Activated naive CD8-positive, alpha-beta T cell (primary cell): Measurements from ENCODE around the gene TRHDE.

Source experiments
- H3K27ac Mint-ChIP-seq: one replicate; pipeline ENCODE4 v1.8.0; 2021; ENCODE audit warnings: mixed read lengths
- H3K27me3 Mint-ChIP-seq: one replicate; pipeline ENCODE4 v1.8.0; 2021; ENCODE audit warnings: mixed read lengths
- H3K36me3 Mint-ChIP-seq: one replicate; pipeline ENCODE4 v1.8.0; 2021; ENCODE audit warnings: mixed read lengths
- H3K4me1 Mint-ChIP-seq: one replicate; pipeline ENCODE4 v1.8.0; 2021; ENCODE audit warnings: low read depth, mixed read lengths
- H3K4me3 Mint-ChIP-seq: one replicate; pipeline ENCODE4 v1.8.0; 2021; ENCODE audit warnings: mild to moderate bottlenecking, mixed read lengths
- H3K9me3 Mint-ChIP-seq: one replicate; pipeline ENCODE4 v1.8.0; 2021; ENCODE audit warnings: low read depth, mixed read lengths

Gene TRHDE

DNA sequence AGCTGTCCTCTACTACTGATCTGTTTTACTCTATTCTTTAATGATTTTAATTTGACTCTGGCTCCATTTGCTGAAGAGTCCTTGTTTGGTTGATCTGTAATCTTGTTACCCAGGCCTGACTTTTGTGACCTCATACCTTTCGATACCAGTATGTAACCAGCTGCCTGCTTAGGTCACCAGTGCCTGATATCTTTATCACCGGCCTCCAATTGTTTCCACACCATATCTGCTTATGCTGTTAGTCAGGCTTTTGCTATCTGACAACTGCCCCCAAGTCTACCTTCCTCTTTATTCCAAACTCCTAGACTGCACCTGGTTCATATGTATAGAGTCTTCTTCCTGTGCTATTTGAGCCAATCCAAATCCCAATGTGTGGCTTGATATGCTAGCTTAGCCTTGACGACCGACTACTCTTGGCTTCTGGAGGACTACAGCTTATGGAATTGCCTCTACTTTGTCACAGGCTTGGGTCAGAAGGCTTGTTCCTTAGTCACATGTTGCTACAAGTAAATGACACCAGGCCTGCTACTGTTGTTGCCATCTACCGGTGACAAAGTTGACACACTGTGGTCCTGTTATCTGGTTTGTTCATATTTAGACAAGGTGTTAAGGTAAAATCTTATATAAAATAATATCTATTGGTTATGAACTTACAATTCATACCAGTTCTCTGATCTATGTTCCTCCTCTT is 193.9 kb downstream of the TRHDE start:
- no peaks in the 10 kb centered on the region for H3K36me3 Mint-ChIP-seq

DNA sequence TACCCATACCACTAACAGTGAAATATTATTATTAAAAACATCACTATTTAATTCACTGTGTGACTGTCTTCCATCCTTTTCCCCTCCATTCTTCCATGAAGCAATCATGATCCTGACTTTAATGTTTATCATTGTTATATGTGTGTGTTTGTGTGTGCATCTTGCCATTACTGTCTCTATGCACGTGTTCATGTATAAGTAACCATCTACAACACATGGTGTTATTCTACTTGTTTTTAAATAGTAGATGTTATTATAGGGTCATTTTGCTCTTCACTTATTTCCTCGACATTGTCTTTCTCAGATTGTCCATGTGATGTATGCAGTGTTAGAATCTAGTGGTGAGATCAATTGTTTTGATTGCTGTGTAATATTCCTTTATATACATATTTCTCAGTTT is 195.8 kb downstream of the TRHDE start:
- Mint-ChIP-seq H3K4me1 (no peaks in the 10 kb centered on the region), H3K27ac (no peak overlapping the region), H3K36me3 (no peaks in the 10 kb centered on the region), H3K4me3 (no peak overlapping the region), H3K27me3 (no peaks in the 10 kb centered on the region), H3K9me3 (peaks cover 6% of the 10 kb centered on the region)

More for the DNA sequence above, 193.9 kb downstream of the TRHDE start:
- Mint-ChIP-seq H3K4me3 (no peak overlapping the region), H3K27me3 (no peaks in the 10 kb centered on the region), H3K9me3 (peaks cover 6% of the 10 kb centered on the region), H3K4me1 (no peaks in the 10 kb centered on the region), H3K27ac (no peak overlapping the region)

DNA sequence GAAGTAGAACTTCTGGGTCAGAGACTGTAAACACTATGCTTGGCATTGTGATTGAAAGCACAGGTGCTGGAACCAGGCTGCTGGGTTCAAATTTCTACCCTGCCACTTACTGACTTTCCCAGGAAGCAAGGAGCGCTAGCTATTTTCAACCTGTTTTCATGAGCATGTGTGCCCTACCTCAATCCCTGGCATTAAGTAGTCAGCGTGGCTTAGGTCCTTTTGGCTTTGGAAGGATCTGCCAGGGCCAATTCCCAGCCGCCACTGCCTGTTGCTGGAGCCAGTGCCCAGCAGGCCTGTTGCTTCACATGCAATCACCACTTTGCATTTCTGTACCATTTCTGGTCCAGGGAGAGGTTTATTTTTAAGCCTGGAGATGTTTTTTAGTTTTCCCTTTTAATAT is 196.3 kb downstream of the TRHDE start:
- H3K27me3 Mint-ChIP-seq, result no peaks in the 10 kb centered on the region
- no peaks in the 10 kb centered on the region for H3K36me3 Mint-ChIP-seq
- peaks cover 6% of the 10 kb centered on the region for H3K9me3 Mint-ChIP-seq
- H3K27ac Mint-ChIP-seq, result no peak overlapping the region
- no peak overlapping the region for H3K4me3 Mint-ChIP-seq
- H3K4me1 Mint-ChIP-seq, result no peaks in the 10 kb centered on the region

DNA sequence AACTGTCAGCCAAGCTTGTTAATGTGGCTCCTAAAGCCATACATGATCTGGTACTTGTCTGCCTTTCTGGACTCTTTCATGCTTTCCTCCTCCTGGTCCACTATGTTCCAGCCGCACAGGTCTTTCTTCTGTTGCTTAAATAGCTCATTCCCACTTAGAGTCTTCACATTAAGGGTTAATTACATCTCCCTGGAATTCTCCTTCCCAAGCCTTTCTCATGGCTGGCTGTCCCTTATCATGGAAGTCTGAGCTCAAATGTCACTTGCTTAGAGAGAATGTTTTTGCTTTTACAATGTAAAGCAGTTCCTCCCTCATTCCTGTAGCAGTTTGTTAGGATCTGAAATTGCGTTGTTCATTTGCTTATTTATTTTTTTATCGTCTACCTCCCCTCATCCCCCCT is 199.6 kb downstream of the TRHDE start:
- no peaks in the 10 kb centered on the region for H3K4me1 Mint-ChIP-seq
- H3K9me3 Mint-ChIP-seq, result peaks cover 3% of the 10 kb centered on the region
- no peaks in the 10 kb centered on the region for H3K36me3 Mint-ChIP-seq
- no peaks in the 10 kb centered on the region for H3K27me3 Mint-ChIP-seq
- H3K27ac Mint-ChIP-seq, result no peak overlapping the region
- H3K4me3 Mint-ChIP-seq, result no peak overlapping the region

DNA sequence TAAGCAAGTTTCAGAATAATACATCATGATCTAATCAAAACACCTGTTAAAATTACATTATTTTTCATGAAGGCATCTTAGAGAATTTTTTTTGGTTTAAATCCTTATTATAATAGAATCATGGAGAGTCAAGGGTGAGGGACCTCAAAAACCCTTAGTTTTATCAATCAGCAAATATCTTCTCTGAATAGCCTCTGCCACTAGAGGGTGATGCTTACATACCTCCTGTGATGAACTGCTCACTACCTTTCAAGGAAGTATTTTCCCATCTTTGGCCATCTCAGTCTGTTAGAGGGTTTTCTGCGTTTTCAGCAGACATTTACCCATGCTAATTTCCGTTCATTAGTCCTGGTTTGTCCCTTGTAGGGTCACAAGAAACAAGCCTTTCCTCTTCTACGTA is 200.2 kb downstream of the TRHDE start:
- Mint-ChIP-seq H3K27me3 (no peaks in the 10 kb centered on the region), H3K4me3 (no peak overlapping the region), H3K36me3 (no peaks in the 10 kb centered on the region), H3K9me3 (peaks cover 3% of the 10 kb centered on the region), H3K4me1 (no peaks in the 10 kb centered on the region), H3K27ac (no peak overlapping the region)

DNA sequence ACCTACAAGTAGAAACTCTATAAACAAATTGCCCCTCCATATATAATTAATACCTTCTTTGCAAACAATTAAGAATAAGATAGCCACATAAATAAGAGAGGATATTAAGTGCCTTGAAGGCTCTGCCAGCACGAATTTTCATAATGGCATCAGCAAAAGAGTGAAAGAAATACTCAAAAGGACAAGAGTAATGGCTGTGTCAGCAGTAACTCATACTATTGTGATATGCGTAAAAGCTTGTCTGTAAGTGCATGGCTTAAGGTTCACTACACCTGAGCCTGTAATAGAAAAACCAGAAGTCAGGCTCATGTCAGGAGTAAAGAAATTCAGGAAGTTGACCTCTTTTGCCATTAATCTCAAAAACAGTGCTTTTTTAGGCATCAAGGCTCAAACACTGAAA is 204.1 kb downstream of the TRHDE start:
- Mint-ChIP-seq H3K36me3 (no peaks in the 10 kb centered on the region), H3K27ac (no peak overlapping the region), H3K9me3 (no peaks in the 10 kb centered on the region), H3K4me3 (no peak overlapping the region), H3K27me3 (no peaks in the 10 kb centered on the region), H3K4me1 (no peaks in the 10 kb centered on the region)

DNA sequence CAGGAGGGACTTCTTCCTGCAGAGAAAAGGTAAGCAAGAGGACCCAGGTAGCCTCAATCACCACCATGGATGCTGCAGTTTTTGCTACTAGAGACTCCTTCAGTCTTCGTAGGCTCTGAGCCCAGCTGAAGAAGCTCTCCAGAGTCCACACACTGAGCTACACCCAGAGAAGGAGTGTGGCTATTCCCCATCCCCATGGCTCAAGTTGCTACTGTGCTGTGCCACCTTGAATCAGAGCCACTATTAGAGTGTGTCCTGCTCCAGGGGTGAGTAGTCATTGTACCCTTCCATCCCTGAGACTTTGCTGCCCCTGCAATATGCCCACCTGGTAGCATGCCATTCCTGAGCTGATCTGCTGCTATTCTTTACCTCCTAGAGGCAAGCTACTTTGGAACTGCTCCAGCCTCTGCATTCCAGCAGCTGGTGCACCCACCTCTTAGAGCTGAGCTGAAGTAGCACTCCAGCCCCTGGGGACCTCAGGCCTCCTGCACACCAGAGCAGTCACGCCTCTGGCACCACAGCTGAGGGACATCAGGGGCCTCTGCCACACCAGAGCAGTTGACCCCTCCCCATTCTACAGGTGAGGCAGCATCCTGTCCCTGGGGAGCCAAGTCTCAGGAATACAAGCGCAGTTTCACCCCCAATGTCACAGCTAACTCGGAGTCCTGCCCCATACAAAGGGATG is 213.0 kb downstream of the TRHDE start:
- H3K9me3 Mint-ChIP-seq, result no peaks in the 10 kb centered on the region
- no peaks in the 10 kb centered on the region for H3K4me1 Mint-ChIP-seq
- no peaks in the 10 kb centered on the region for H3K36me3 Mint-ChIP-seq
- no peak overlapping the region for H3K4me3 Mint-ChIP-seq
- H3K27ac Mint-ChIP-seq, result no peak overlapping the region
- no peaks in the 10 kb centered on the region for H3K27me3 Mint-ChIP-seq

DNA sequence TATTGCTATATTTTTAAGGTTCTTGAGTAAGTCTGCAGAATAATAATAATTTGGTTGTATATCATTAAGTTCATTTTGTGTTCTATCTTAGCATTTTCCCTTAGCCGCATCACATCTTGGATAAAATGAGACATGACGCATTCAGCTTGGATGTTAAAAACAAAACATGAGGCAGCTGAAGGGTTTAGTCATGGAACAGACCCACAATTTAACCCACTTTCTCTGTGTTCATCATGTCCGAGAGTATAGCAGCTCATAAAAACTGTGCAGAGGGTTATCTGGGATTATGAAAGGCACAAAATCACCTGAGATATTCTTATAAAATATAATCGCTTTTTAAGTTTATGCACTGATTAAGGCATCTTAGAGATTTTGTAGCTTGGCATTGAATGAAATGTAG is 219.3 kb downstream of the TRHDE start:
- Mint-ChIP-seq H3K9me3 (peaks cover 5% of the 10 kb centered on the region), H3K36me3 (no peaks in the 10 kb centered on the region), H3K27me3 (no peaks in the 10 kb centered on the region), H3K4me1 (no peaks in the 10 kb centered on the region), H3K4me3 (no peak overlapping the region), H3K27ac (no peak overlapping the region)

DNA sequence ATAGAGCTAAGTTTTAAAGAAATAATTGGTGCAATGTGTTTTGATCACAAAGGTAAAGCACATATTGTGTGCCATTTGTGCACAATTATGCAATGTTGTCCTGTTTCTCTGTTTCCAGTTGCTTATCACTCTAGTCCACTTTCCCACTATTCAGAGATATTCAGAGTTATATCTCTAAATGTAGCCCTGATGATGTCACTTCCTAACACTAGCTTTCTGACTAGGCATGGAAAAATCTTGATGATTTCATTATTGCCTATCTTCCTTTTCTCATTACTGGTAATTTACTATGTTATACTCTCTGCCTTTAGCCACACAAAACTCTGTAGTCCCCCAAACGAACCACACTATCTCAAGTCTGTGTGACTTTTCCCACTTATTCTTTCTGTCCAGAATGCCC is 221.2 kb downstream of the TRHDE start:
- Mint-ChIP-seq H3K36me3 (no peaks in the 10 kb centered on the region), H3K4me1 (no peaks in the 10 kb centered on the region), H3K27ac (no peak overlapping the region), H3K9me3 (peaks cover 5% of the 10 kb centered on the region), H3K4me3 (no peak overlapping the region), H3K27me3 (no peaks in the 10 kb centered on the region)

DNA sequence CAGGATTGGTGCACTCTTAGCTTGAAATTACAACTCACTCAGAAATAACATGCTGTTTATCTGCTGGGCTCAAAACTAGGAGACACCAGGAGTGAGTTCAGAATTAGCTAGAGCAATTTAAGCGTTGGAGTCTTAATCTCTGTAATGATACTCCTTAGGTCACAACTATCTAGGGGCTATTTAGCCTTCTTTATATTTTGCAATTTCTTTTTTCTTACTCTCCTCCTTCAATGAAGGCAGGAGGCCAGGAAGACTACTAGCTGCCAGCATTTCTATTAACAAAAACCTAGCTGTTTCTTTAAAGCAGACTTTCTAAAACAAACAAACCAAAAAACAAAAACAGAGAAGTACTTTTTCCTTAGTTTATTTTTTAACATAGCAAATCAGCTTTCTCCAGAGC is 226.2 kb downstream of the TRHDE start:
- Mint-ChIP-seq H3K4me3 (no peak overlapping the region), H3K36me3 (no peaks in the 10 kb centered on the region), H3K4me1 (no peaks in the 10 kb centered on the region), H3K9me3 (peaks cover 14% of the 10 kb centered on the region), H3K27ac (no peak overlapping the region), H3K27me3 (no peaks in the 10 kb centered on the region)

DNA sequence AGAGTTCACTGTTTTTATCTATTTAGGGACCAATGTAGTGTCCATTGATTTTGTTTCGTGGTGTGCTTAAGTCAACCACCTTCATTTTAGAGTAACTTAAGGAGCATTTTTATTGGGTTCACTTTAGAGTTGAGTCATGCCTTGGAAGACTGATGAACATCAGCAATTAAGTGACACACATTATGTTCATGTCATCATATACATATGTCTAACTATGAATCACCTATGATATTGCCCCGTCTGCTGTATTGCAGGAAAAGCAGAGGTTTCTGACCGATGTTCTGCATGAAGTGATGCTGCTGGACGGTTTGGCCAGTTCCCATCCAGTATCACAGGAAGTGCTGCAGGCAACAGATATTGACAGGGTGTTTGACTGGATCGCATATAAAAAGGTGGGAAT is 227.1 kb downstream of the TRHDE start:
- no peaks in the 10 kb centered on the region for H3K4me1 Mint-ChIP-seq
- peaks cover 14% of the 10 kb centered on the region for H3K9me3 Mint-ChIP-seq
- no peaks in the 10 kb centered on the region for H3K36me3 Mint-ChIP-seq
- no peaks in the 10 kb centered on the region for H3K27me3 Mint-ChIP-seq
- H3K4me3 Mint-ChIP-seq, result no peak overlapping the region
- H3K27ac Mint-ChIP-seq, result no peak overlapping the region

DNA sequence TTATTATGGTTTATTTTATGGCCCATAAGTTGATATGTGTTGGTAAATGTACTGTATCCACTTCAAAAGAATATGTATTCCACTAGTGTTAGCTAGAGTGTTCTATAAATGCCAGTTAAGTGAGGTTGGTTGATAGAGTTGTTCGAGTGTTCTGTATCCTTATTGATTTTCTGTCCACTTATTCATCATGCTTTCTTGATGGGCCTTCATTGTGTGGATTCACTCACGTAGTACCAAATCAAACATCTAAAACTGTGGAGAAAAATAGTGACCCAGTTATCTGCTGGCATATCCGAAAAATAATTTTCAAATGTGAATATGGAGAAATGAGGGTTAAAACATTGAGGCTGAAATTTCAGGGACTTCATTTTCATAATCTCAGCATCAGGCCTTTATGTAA is 230.4 kb downstream of the TRHDE start:
- Mint-ChIP-seq H3K9me3 (peaks cover 9% of the 10 kb centered on the region), H3K4me3 (no peak overlapping the region), H3K27me3 (no peaks in the 10 kb centered on the region), H3K4me1 (no peaks in the 10 kb centered on the region), H3K36me3 (no peaks in the 10 kb centered on the region), H3K27ac (no peak overlapping the region)

DNA sequence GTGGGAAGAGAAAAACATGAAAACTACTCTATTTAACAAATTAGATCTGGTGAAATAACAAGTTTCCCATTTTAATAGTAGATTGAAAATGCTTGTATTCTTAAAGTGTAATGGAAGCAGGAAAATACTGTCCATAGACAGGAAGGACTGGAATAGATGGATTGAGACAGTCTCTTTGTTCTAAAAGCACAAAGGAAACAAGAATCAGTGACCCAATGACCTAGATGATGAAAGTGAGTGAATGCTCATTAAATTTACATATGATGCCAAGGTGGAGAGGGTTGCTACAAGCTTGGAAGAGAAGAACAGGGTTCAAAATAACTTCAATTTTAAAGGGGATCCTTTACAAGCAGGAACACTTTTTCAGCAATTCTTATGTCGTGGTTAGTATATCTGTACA is 233.1 kb downstream of the TRHDE start:
- H3K27me3 Mint-ChIP-seq, result no peaks in the 10 kb centered on the region
- no peaks in the 10 kb centered on the region for H3K9me3 Mint-ChIP-seq
- no peaks in the 10 kb centered on the region for H3K36me3 Mint-ChIP-seq
- no peak overlapping the region for H3K27ac Mint-ChIP-seq
- H3K4me1 Mint-ChIP-seq, result no peaks in the 10 kb centered on the region
- no peak overlapping the region for H3K4me3 Mint-ChIP-seq

DNA sequence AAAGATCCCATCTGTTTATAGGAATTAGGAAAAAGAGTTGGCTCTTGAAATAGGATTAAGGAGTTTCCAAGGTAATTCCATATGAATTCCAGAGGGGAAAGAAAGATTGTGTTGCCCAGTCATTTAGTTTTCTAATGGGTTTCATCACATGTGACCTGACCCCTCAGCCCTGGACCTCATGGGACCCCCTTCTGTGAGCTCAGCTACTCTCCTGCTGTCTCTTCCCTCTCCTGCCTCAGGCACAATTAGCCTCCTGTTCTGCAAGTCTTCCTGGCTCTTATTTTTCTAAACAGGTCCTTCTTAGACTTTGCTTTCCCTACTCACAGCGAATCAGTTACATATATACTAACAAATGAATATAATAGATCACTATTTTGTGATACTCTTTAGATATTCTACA is 237.7 kb downstream of the TRHDE start:
- Mint-ChIP-seq H3K27me3 (no peaks in the 10 kb centered on the region), H3K27ac (no peak overlapping the region), H3K36me3 (no peaks in the 10 kb centered on the region), H3K4me1 (no peaks in the 10 kb centered on the region), H3K9me3 (no peaks in the 10 kb centered on the region), H3K4me3 (no peak overlapping the region)

DNA sequence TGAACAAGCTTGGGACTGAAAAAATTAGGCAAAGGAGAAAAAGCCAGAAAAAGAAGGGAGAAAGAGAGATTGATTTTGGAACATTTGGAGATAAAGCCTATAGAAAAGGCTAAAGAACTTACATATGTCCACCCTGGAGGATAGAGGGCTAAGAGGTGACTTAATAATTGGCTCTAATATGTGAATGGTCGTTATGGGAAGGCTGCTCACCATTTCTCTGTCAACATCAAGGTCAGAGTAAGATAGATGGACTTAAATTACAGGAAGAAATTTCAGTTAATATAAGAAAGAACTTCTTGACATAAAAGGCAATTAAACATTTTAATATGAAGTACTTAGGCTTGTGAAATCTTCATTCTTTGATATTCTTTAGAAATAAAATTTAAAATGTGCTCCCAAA is 238.6 kb downstream of the TRHDE start:
- H3K27ac Mint-ChIP-seq, result no peak overlapping the region

DNA sequence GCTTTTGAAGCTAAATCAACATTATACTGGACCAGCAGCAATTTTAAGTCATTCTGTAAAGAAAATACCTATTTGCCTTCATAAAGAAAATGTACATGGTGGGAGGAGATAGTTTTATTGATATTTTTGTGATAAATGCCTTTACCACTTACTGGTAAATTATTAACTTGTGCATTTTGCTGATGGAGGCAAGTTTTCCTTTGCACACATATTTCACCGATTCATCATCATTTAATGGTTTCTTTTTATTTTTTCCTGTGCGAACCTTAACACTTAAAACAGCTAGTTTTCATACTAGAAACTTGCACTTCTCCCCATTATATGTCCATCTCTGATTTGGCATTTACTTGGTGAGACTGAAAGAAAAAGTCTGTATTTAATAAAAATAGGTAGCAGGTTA is 239.3 kb downstream of the TRHDE start:
- Mint-ChIP-seq H3K9me3 (no peaks in the 10 kb centered on the region), H3K27me3 (no peaks in the 10 kb centered on the region), H3K36me3 (no peaks in the 10 kb centered on the region), H3K27ac (no peak overlapping the region), H3K4me1 (no peaks in the 10 kb centered on the region), H3K4me3 (no peak overlapping the region)

More for the DNA sequence above, 238.6 kb downstream of the TRHDE start:
- no peaks in the 10 kb centered on the region for H3K27me3 Mint-ChIP-seq
- H3K9me3 Mint-ChIP-seq, result no peaks in the 10 kb centered on the region
- H3K4me1 Mint-ChIP-seq, result no peaks in the 10 kb centered on the region
- no peak overlapping the region for H3K4me3 Mint-ChIP-seq
- no peaks in the 10 kb centered on the region for H3K36me3 Mint-ChIP-seq
